Lower leg skin (tissue), 4 donors: ENCODE data around the gene CDKN2D. TPM values are rescaled to one million over a fixed set of nuclear protein-coding genes. Genes with fewer than 3 reads are reported as not detected.

Source experiments
- DNase-seq, 2 donors: peaks; one replicate each; pipeline ENCODE4 v3.0.0-alpha.2; 2019; ENCODE audit warnings: low spot score in 2 of 2
- H3K4me3 ChIP-seq: fragments of 200-600 bp; sonication (generic); 2 replicates; pipeline ENCODE4 v1.5.1; 2017; ENCODE audit warnings: mild to moderate bottlenecking, low read depth; ENCODE audit not compliant: poor library complexity, severe bottlenecking
- POLR2A ChIP-seq, 2 donors: fragments of 450-650 bp; IDR thresholded peaks; one replicate each; pipeline ENCODE4 v1.6.1; 2016 to 2017; ENCODE audit warnings: antibody characterized with exemption in 2 of 2, mild to moderate bottlenecking in 1 of 2, moderate library complexity in 1 of 2
- WGBS, 2 donors: methylation state at CpG; one replicate each; pipeline ENCODE4 v1.1.5; 2018; 5-methylcytosine and 5-hydroxymethylcytosine counted together
- intact Hi-C: fragments of 100-400 bp; cut with DNase I; formaldehyde crosslinking; loops from one replicate; pipeline ENCODE4 v1.15.0; 2023; ENCODE audit warnings: low total_unique reads
- total RNA-seq, 4 donors: library from RNA; depleted of rRNA; stranded (reverse); fragments of >200 nt; gene quantifications; one replicate each; pipeline ENCODE4 v1.1.0, GENCODE V29; 2016
- TF ChIP-seq, protein P1 (sequence below), 3 donors: fragments of 450-650 bp; IDR thresholded peaks; one replicate each; pipeline ENCODE4 v1.5.1; 2016; ENCODE audit warnings: antibody characterized with exemption in 3 of 3, mild to moderate bottlenecking in 3 of 3, moderate library complexity in 2 of 3

Gene CDKN2D
- total RNA-seq, 4 donors from 2014 or later, result 11.4 to 14.8 (median 12.8) TPM

GRCh38 chr19:10583036-10583776 lies 14.4 kb upstream of the CDKN2D start:
- intact Hi-C loops, result loop anchor here (2.0 to 5.0 kb wide), 2 partner anchors 62 to 114 kb away; no protein-coding TSS in a partner anchor
- H3K4me3 ChIP-seq, result no peak overlapping the region
- WGBS, 2 donors, result 84% methylated on average over 9 of the region's 9 CpGs
- DNase-seq, result no peak
- no peak for TF ChIP-seq POLR2A (IDR thresholded peaks at IDR 0.05)
- TF ChIP-seq, protein P1, sequence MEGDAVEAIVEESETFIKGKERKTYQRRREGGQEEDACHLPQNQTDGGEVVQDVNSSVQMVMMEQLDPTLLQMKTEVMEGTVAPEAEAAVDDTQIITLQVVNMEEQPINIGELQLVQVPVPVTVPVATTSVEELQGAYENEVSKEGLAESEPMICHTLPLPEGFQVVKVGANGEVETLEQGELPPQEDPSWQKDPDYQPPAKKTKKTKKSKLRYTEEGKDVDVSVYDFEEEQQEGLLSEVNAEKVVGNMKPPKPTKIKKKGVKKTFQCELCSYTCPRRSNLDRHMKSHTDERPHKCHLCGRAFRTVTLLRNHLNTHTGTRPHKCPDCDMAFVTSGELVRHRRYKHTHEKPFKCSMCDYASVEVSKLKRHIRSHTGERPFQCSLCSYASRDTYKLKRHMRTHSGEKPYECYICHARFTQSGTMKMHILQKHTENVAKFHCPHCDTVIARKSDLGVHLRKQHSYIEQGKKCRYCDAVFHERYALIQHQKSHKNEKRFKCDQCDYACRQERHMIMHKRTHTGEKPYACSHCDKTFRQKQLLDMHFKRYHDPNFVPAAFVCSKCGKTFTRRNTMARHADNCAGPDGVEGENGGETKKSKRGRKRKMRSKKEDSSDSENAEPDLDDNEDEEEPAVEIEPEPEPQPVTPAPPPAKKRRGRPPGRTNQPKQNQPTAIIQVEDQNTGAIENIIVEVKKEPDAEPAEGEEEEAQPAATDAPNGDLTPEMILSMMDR (IDR thresholded peaks at IDR 0.05), result no peak

GRCh38 chr19:10582091-10582490 lies 13.3 kb upstream of the CDKN2D start:
- 77 to 85% methylated on average over 13 of the region's 13 CpGs for WGBS, 2 donors
- DNase-seq, result no peak
- intact Hi-C loops, result loop anchor here (2.0 to 5.0 kb wide), 2 partner anchors 63 to 115 kb away; no protein-coding TSS in a partner anchor
- no peak for TF ChIP-seq POLR2A (IDR thresholded peaks at IDR 0.05)
- TF ChIP-seq, protein P1 (IDR thresholded peaks at IDR 0.05), result no peak
- no peak overlapping the region for H3K4me3 ChIP-seq

DNA sequence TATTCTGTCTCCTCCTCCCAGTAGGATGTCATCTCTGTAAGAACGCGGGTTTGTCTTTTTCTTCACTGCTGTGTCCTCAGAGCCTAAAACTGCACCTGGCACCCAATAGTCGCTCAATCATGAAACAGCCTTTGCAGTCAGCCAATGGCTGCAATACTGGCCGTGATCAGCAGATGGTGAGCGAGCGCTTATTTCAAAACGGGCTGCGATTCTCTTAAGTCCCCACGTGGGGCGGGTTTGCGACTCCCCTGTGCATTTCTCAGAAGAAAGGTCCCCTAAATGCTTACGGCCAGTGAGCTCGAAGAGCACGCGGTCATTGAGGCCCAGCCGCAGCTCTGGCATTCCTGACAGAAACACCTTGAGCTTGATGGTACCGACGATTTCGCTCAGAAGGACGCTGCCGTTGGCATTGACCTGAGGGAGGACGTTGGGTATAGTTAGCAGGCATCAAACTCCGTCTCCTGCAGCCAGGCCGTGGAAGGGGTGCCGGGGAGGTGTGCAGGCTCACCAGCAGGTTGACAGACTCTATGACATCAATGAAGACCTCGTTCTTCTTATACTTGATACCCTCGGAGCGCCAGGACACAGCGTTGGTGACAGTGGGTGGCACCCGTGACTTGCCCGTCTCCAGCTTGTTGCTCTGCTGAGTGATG lies 12.3 kb upstream of the CDKN2D start:
- TF ChIP-seq POLR2A (IDR thresholded peaks at IDR 0.05), result no peak
- TF ChIP-seq, protein P1 (IDR thresholded peaks at IDR 0.05), result peak in 2 of 3 donors; percentile 90 to 98
- intact Hi-C loops, result loop anchor here (5.0 kb wide), 1 partner anchor 116 kb away; no protein-coding TSS in a partner anchor
- 25% methylated on average over 31 of the region's 31 CpGs for WGBS, 2 donors
- DNase-seq, result peak; percentile 89 to 97
- H3K4me3 ChIP-seq, result no peak overlapping the region

- no peak for TF ChIP-seq POLR2A (IDR thresholded peaks at IDR 0.05)
- TF ChIP-seq, protein P1 (IDR thresholded peaks at IDR 0.05), result no peak
- intact Hi-C loops, result no loop called here
- H3K4me3 ChIP-seq, result no peak overlapping the region
- 95% methylated on average over 6 of the region's 6 CpGs for WGBS, 2 donors
- no peak for DNase-seq
Observed at GRCh38 chr19:10577951-10578350, 9.2 kb upstream of the CDKN2D start.

GRCh38 chr19:10575011-10575716 lies 6.4 kb upstream of the CDKN2D start:
- no peak for DNase-seq
- H3K4me3 ChIP-seq, result no peak overlapping the region
- intact Hi-C loops, result no loop called here
- WGBS, 2 donors, result 82 to 87% methylated on average over 6 of the region's 6 CpGs
- TF ChIP-seq, protein P1 (IDR thresholded peaks at IDR 0.05), result no peak
- no peak for TF ChIP-seq POLR2A (IDR thresholded peaks at IDR 0.05)
